NCI-H524 treated with DMSO at 0.1 percent for 48 hours (cell line): ENCODE data around the gene LRP1.

Source experiments
- DNase-seq: peaks from one replicate; lab custom pipeline; 2025; lab: John Stamatoyannopoulos, UW

LRP1 gene

GRCh38 chr12:57254506-57255280, 126.4 kb downstream of the LRP1 start:
- DNase-seq = no peak

DNA sequence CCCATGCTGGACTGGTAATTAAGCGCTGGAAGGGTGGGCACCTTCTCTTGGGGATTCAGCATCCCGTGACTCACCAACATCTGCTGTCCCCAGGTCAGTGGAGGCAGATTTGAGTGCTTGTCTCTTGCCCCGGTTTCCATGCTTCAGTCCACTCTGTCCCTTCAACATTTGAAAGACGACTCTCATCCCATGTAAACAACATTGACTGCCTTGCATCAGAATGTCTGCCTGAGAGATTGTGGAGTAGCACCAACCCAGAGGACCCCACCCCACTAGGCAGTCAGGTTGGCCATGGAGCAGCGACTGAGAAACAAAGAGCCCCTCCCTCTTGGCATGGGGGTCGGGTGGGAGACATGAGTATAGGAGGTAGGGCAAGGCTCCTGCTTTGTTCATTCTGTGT, 127.6 kb downstream of the LRP1 start:
- no peak for DNase-seq

GRCh38 chr12:57258977-57259970, 131.0 kb downstream of the LRP1 start:
- no peak for DNase-seq

- no peak for DNase-seq
Measured at GRCh38 chr12:57260366-57260765, 132.1 kb downstream of the LRP1 start.

DNA sequence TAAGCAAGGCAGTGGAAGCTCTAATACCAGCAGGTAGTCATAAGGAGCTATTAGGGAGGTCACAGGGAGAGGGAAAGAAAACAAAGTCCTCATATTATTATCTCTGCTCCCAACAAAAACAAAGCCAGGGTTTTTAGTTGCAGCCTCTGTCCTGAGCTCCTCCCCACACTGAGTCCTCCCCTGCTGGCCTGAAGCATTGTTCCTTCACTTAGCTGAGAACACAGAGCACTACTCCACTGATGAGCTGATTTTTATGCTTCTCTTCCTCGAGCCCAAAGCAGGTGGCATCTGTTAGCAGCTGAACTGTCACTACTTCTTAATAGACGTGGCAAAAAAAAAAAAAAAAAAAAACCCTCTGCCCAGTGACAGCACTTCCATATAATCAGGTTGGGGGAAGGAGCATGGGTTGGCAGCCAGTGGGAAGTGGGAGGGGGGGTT, 133.2 kb downstream of the LRP1 start:
- no peak for DNase-seq

DNA sequence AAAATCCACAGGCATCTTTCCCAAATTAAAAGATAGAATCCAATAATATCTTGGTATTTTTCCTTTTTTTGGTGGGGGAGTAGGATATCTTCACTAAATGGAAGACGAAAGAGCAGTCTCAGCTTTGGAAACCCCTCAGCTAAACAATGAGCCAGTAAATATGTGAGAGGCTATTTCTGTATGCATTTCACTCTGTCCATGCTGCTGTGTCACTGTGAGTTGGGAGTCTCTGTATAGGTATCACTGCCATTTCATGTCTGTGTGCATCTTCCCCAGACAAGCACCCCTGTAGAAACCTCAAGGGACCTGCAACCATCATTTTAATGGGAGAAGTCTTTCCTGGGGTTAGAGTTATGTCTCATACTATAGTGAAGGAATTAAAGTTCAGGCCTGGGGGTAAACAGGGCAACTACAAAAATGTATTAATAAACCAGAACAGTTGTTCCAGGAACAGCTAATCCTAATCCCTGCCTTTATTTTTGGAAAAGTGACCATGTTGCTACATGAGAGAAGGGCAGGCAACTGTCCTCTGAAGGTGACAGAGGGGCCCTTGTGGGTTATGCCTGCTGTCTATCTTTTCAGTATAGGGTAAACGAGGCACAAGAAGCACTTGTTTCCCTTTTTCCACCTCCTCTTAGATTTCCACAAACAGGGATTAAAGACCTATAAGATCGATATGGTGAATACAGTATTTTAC, 134.0 kb downstream of the LRP1 start:
- DNase-seq = no peak
